ENCODE measurements around the gene TACR1.
"Not testable (repeated sequence)": the region's sequence is repeated elsewhere in the genome, so short reads cannot be mapped to it uniquely, and the experiment has no call there.

TACR1 gene

GRCh38 chr2:75076088-75076487, 123.2 kb downstream of the TACR1 start:
- no peak for DNase-seq

GRCh38 chr2:75074708-75075107, 124.6 kb downstream of the TACR1 start:
- no peak for DNase-seq

GRCh38 chr2:75074228-75074627, 125.1 kb downstream of the TACR1 start:
- no peak for DNase-seq

GRCh38 chr2:75071766-75072165, 127.6 kb downstream of the TACR1 start:
- DNase-seq, result no peak

GRCh38 chr2:75068546-75068945, 130.8 kb downstream of the TACR1 start:
- no peak for DNase-seq

- DNase-seq, result no peak
These were observed 131.8 kb downstream of the TACR1 start for GRCh38 chr2:75067506-75067905.

GRCh38 chr2:75066121-75066902, 133.0 kb downstream of the TACR1 start:
- DNase-seq, result no peak

- DNase-seq, result no peak
These were observed 133.8 kb downstream of the TACR1 start for GRCh38 chr2:75065402-75066008.

GRCh38 chr2:75064691-75065396, 134.5 kb downstream of the TACR1 start:
- DNase-seq, result no peak

- DNase-seq, result no peak
These were observed 135.4 kb downstream of the TACR1 start for GRCh38 chr2:75063906-75064305.

- no peak for DNase-seq
These were observed 140.9 kb downstream of the TACR1 start for GRCh38 chr2:75058427-75058826.

GRCh38 chr2:75057150-75057549, 142.2 kb downstream of the TACR1 start:
- not testable (repeated sequence) for DNase-seq

- DNase-seq, result no peak
These were observed 143.3 kb downstream of the TACR1 start for GRCh38 chr2:75055820-75056675.

GRCh38 chr2:75055142-75055819, 144.0 kb downstream of the TACR1 start:
- no peak for DNase-seq

- DNase-seq, result no peak
These were observed 145.0 kb downstream of the TACR1 start for GRCh38 chr2:75054296-75054695.

GRCh38 chr2:75053484-75054112, 145.7 kb downstream of the TACR1 start:
- DNase-seq, result no peak

- DNase-seq, result peak; percentile 33
These were observed 151.2 kb downstream of the TACR1 start for GRCh38 chr2:75047992-75048625.

- no peak for DNase-seq
These were observed 151.9 kb downstream of the TACR1 start for GRCh38 chr2:75047189-75047991.

- no peak for DNase-seq
These were observed 153.7 kb downstream of the TACR1 start for GRCh38 chr2:75045526-75046050.

GRCh38 chr2:75044291-75044690, 155.0 kb downstream of the TACR1 start:
- no peak for DNase-seq
